HG02938 (cell line): Measurements from ENCODE around the gene TBC1D2B.
"Not testable (repeated sequence)": the region's sequence is repeated elsewhere in the genome, so short reads cannot be mapped to it uniquely, and the experiment has no call there.

ENCODE experiments used
- ATAC-seq: cut with Tn5 transposase; IDR thresholded peaks from one replicate; pipeline ENCODE4 v1.9.1; 2021; ENCODE audit warnings: mild to moderate bottlenecking, moderate library complexity; ENCODE audit not compliant: unreplicated experiment

TBC1D2B gene

DNA sequence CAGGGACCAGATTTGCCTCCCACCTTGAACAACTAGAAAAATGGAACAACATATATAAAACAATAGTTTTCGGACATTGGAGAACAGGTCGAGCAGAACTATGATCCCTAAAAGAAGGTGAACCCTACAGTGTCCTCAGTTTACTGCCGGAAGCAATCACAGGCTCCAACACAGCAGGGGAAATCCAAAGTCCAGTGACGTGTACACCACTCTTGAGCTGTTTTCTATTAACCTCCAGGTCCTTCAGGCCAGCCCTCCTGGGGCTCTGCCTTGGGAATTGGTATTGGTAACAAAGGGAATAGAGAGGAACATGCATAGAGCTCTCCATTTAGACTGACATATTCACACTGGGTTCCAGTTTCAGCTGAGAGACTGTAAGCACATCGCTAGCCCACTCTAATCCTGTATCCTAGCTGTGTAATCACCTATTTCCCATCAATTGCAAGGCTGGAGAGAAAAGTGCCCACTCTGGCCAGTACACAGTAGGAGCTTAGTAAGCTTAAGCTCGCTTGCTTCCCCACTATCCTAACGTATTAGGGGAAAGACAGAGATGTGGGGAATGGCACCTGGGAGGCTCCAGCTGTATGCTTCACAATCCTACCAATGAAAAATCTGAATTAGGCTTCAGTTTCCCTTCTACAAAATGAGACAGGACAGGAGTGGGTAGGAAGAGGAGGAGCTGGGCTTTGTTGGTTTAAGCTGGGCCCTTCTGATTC, 118.6 kb downstream of the TBC1D2B start:
- ATAC-seq: not testable (repeated sequence)

GRCh38 chr15:77958021-77958420, 119.5 kb downstream of the TBC1D2B start:
- ATAC-seq: not testable (repeated sequence)

DNA sequence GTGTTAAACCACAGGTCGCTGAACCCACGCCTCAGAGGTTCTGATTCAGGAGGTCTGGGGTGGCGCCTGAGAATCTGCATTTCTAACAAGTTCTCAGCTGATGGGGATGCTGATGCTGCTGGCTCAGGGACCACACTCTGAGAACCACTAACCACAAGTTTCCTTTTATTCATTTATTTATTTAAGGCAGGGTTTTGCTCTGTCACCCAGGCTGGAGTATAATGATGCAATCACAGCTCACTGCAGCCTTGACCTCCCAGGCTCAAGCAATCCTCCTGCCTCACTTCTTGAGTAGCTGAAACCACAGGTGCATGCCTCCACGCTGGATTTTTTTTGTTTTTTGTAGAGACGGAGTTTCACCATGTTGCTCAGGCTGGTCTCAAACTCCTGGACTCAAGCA, 123.6 kb downstream of the TBC1D2B start:
- ATAC-seq: not testable (repeated sequence)

GRCh38 chr15:77952928-77953446, 124.5 kb downstream of the TBC1D2B start:
- not testable (repeated sequence) for ATAC-seq

- not testable (repeated sequence) for ATAC-seq
Observed at GRCh38 chr15:77951105-77951786, 126.3 kb downstream of the TBC1D2B start.

- ATAC-seq: not testable (repeated sequence)
Observed at GRCh38 chr15:77950470-77950869, 127.0 kb downstream of the TBC1D2B start.

GRCh38 chr15:77945566-77945965, 131.9 kb downstream of the TBC1D2B start:
- ATAC-seq: no peak
